SK-MEL-5 (cell line): ENCODE results near the gene FOCAD. TPM values are rescaled to one million over a fixed set of nuclear protein-coding genes. Genes with fewer than 3 reads are reported as not detected.
A peak's percentile ranks its signal among the peaks of the same experiment; 100 is the strongest.

ENCODE experiments used
- DNase-seq: peaks from one replicate; pipeline ENCODE4 v3.0.0-alpha.2; 2016; ENCODE audit warnings: low read depth, low spot score
- in situ Hi-C: cut with HindIII; loops from 2 replicates; pipeline ENCODE4 v1.10.0; 2016; ENCODE audit warnings: low sequenced_read_pairs, high pct_unique_total_duplicates, low pct_unique_long_range_greater_than_20kb
- total RNA-seq: library from RNA; depleted of rRNA; stranded (reverse); fragments of >200 nt; shearing (Covaris generic); gene quantifications from 2 replicates; pipeline ENCODE4 v1.2.3, GENCODE V29; 2014

Gene FOCAD
- total RNA-seq, 1 experiment from 2014 or later: 37.3 TPM

- in situ Hi-C loops: no loop called here
- DNase-seq: no peak
Observed at GRCh38 chr9:21002040-21002439, 318.0 kb downstream of the FOCAD start.

DNA sequence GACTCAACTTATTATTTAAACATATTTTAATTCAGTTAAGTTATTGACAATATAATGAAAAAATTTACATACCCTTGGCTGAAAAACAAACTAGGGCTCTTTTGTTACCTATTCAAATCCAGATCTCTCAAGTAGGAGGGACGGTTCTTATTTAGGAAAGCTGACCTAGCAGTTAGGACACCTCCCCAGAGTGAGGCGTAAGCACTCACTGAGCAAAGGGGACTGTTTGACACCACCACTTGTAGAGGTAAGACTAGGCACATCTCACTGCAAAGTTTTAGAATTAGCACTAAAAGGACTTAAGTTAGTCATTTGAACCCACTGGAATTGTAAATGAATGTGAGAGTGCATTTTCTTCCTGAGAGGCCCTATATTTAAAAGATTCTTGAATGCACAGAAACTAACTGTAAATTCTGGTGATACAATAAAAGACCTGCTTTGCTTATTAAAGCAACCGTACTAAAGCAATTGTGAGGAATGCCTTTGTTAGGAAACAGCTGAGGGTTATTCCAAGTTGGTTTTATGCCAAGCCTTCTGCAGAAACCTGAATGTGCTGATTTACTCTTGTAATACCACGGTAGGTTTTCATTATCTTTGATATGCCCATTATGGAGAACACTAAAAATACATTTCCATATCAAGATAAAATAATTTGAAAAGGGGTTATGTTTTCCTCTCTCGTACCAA is 331.2 kb downstream of the FOCAD start:
- no peak for DNase-seq
- in situ Hi-C loops: no loop called here

- in situ Hi-C loops: no loop called here
- no peak for DNase-seq
Observed at GRCh38 chr9:21015995-21016394, 331.9 kb downstream of the FOCAD start.

DNA sequence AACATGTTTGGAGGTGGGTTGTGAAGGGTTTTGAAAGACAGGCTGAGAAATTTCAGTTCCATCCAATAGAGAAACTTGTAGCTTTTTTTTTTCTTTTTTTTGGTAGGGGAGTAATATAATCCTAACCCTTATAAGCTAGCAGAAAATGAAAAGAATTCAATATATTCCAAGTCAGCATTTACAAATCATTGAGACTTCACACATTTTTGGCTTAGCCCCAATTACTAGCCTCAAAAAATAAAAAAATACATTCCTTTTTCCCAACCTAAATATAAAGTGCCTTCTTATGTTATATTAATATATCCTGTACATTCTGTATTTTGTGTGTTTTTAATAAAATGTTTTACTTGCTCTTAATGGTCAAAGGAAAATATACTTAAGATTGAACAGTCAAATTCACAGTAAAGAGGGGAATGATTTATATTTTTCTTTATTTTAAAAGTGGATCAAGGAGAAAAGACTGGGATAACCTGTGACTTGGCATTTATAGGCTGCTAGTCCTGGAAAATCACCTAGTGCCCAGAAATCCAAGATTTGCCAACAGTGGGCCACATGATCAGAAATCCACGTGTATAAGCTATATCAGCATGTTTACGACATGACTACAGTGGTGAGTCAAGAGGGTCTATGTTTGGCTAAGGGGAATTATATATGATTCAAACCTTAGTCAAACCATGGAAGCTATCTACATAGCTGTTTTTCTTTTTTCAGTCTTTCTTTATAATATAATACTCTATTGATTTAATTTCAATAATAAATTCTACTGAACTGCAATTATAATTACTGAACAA is 332.8 kb downstream of the FOCAD start:
- DNase-seq: no peak
- in situ Hi-C loops: no loop called here

DNA sequence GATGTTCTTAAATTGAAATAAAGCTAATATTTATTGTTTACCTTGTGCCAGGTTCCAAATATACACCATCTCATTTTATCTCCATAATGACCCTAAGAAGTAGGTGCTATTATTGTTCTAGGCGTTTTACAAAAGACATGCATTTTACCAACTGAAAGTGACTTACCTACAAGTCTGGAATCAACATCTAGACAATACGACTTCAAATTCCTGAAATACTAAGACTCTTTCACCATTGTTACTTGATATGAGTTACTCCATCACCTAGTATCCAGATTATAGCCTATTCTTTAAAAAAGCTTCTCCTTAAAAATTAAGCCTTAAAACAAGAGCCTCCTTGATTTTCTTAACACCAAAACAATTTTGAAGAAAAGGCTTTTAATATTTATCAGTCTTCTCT is 334.1 kb downstream of the FOCAD start:
- in situ Hi-C loops: no loop called here
- no peak for DNase-seq

- in situ Hi-C loops: no loop called here
Observed at GRCh38 chr9:21023861-21024260, 339.8 kb downstream of the FOCAD start.

GRCh38 chr9:21027295-21027694 is 343.2 kb downstream of the FOCAD start:
- DNase-seq: no peak
- in situ Hi-C loops: no loop called here

More at GRCh38 chr9:21023861-21024260, 339.8 kb downstream of the FOCAD start:
- no peak for DNase-seq

- no peak for DNase-seq
- in situ Hi-C loops: no loop called here
Observed at GRCh38 chr9:21028466-21028865, 344.4 kb downstream of the FOCAD start.

DNA sequence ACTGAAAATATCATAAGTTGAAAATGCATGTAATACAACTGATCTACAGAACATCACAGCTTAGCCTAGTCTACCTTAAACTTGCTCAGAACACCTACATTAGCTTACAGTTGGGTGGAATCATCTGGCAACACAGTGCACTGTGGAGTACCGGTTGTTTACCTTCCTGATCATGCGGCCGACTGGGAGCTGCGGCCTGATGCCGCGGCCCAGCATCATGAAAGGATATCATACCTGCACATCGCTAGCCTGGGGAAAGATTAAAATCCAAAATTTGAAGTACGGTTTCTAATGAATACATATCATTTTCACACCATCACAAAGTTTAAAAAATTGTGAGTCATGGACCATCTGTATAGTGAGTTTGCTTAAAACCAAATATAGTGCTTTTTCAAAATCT is 345.6 kb downstream of the FOCAD start:
- no peak for DNase-seq
- in situ Hi-C loops: no loop called here

DNA sequence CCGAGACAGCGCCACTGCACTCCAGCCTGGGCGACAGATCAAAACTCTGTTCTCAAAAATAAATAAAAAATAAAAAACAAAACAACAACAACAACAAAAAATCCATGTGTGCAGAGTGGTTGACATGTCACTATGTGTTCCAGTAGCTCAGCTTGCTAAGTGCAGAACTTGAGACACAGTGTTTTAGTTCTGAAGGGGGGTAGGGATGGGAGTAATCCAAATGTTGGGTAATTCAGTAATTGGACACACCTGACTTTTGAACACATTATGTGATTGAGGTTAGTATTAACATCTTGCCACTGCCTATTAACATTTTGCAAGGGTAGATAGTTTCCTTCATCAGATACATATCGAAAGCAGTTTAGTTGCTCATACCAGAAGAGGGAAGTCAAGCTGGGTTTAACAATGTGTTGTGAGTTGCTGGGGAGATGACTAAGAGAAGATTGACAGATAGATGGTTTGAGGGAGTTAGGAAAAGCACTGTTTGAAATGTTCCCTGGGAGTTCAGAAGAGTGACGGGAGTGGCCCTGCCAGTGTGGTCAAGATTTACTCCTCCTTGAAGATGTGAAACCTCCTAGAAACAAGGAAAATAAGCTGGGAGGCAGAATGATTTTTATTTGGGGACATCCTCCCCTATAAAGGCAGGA is 346.5 kb downstream of the FOCAD start:
- in situ Hi-C loops: no loop called here
- DNase-seq: no peak

- DNase-seq: peak; percentile 8
- in situ Hi-C loops: no loop called here
Observed at GRCh38 chr9:21031091-21031807, 347.2 kb downstream of the FOCAD start, which contains the start of gene HACD4. HACD4 (minus strand) TSS chr9:21031640; CDS start chr9:21031590, 50 bp downstream.

DNA sequence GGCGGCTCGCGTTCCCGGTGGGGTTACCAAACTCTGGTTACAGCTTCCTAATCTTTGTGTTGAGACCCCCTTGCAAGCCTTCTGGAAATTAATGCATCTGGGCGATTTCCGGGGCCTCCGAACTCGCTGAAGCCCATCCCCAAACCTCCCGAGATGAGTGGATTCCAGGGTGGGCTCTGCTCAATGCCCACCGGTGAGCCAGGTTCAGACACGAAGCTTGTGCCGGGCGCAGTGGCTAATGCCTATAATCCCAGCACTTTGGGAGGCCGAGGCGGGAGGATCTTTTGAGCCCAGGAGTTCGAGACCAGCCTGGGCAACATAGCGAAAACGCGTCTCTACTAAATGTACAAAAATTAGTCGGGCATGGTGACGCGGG is 347.7 kb downstream of the FOCAD start:
- DNase-seq: no peak
- in situ Hi-C loops: no loop called here

DNA sequence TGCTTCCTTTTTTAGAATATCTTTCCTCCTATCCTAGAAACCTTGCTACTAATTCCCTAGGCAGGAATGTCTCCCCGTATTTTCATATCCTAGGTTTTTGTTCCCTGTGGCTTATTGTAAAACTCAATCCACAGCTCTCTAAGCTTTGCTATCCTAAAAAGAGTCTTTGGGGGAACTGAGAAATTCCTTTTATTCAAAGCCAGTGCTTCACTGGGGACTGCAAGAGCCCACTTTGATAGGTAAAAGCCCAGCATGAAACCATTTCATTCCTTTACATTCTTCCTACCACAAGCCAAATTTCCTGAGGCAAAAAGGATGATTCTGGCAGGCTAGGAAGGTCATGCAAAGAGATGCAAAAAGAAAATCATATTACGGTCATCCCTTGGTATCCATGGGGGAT is 353.2 kb downstream of the FOCAD start:
- DNase-seq: no peak
- in situ Hi-C loops: no loop called here

DNA sequence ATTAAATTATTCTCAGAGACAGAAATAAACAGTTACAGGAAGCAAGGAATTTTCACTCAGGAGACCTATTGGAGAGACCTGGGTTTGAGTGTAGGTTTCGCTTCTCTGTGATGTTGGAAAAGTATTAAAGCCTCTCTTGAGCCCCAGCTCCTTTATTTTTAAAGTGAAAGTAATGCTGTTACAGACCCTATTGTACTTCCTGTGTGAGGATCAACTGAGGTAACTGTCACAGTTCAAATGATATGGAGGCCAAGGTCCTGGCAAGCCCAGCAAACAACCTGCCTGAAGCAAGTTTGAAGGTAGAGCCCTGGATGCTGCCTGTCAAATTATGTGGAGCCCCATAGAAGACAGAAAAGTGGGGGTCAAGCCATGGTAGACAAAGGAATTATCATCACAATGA is 355.2 kb downstream of the FOCAD start:
- in situ Hi-C loops: no loop called here
- no peak for DNase-seq

GRCh38 chr9:21042466-21042865 is 358.4 kb downstream of the FOCAD start:
- in situ Hi-C loops: no loop called here
- DNase-seq: no peak

GRCh38 chr9:21043841-21044240 is 359.8 kb downstream of the FOCAD start:
- DNase-seq: no peak
- in situ Hi-C loops: no loop called here
